SK-N-SH (cell line): Measurements from ENCODE around the gene MARCHF3. TPM values are rescaled to one million over a fixed set of nuclear protein-coding genes. Genes with fewer than 3 reads are reported as not detected.

Source experiments
- CTCF ChIA-PET: fragments of 300-600, 350-600 bp; formaldehyde crosslinking; extraction: SDS; loops from one replicate; lab custom pipeline; 2021; lab: Yijun Ruan, JAX
- POLR2A ChIA-PET: fragments of 350-600 bp; sonication (Branson Sonifier 250); formaldehyde crosslinking; extraction: SDS; loops from one replicate; lab custom pipeline; 2020; ENCODE audit warnings: antibody characterized with exemption, inconsistent platforms; lab: Yijun Ruan, JAX
- DNase-seq: peaks from one replicate; pipeline ENCODE4 v3.0.0; 2012
- H2AFZ ChIP-seq: fragments of 200-600 bp; sonication (generic); 2 replicates; pipeline ENCODE4 v1.8.1; 2016; ENCODE audit warnings: antibody characterized with exemption, mild to moderate bottlenecking, low read depth
- H3F3A ChIP-seq: fragments of 200-600 bp; sonication (generic); replicated peaks from 2 replicates; pipeline ENCODE3; 2016; ENCODE audit warnings: antibody characterized with exemption, mild to moderate bottlenecking; ENCODE audit not compliant: insufficient read depth
- H3K27ac ChIP-seq, 2 experiments: fragments of 200-500 bp in 1 of 2; fragments of 200-600 bp in 1 of 2; sonication (Bioruptor generic) in 1 of 2; sonication (generic), shearing (Covaris generic) in 1 of 2; 2 replicates each; pipeline versions ENCODE4 v1.5.1 to v1.6.1; 2014 to 2016; ENCODE audit warnings: low read depth in 2 of 2, inconsistent platforms in 1 of 2, low read length in 1 of 2, mild to moderate bottlenecking in 1 of 2, mixed read lengths in 1 of 2
- H3K27me3 ChIP-seq: fragments of 200-600 bp; sonication (generic), shearing (Covaris generic); 2 replicates; pipeline ENCODE4 v1.6.1; 2016; ENCODE audit warnings: mixed run types; ENCODE audit not compliant: insufficient read depth
- H3K36me3 ChIP-seq, 2 experiments: fragments of 200-500 bp in 1 of 2; fragments of 200-600 bp in 1 of 2; sonication (Bioruptor generic) in 1 of 2; sonication (generic) in 1 of 2; replicated peaks in 1 of 2; 2 replicates each; pipeline versions ENCODE3 to v1.5.1; 2014 to 2016; ENCODE audit warnings: low read length in 1 of 2, mild to moderate bottlenecking in 1 of 2; ENCODE audit not compliant: insufficient read depth in 2 of 2, control insufficient read depth in 1 of 2
- H3K4me1 ChIP-seq, 2 experiments: fragments of 200-500 bp in 1 of 2; fragments of 200-600 bp in 1 of 2; sonication (Bioruptor generic) in 1 of 2; sonication (generic), shearing (Covaris generic) in 1 of 2; 2 replicates each; pipeline versions ENCODE4 v1.5.1 to v1.6.1; 2014 to 2016; ENCODE audit warnings: low read depth in 1 of 2, low read length in 1 of 2, mixed run types in 1 of 2; ENCODE audit not compliant: insufficient read depth in 2 of 2, control insufficient read depth in 1 of 2
- H3K4me2 ChIP-seq: fragments of 200-600 bp; sonication (generic), shearing (Covaris generic); 2 replicates; pipeline ENCODE4 v1.6.1; 2017; ENCODE audit warnings: mixed run types
- H3K4me3 ChIP-seq, 2 experiments: fragments of 200-500 bp in 1 of 2; fragments of 200-600 bp in 1 of 2; sonication (Bioruptor generic) in 1 of 2; sonication (generic), shearing (Covaris generic) in 1 of 2; 2 replicates each; pipeline versions ENCODE4 v1.5.1 to v1.8.1; 2014 to 2016; ENCODE audit warnings: low read depth in 2 of 2, inconsistent platforms in 1 of 2, low read length in 1 of 2, mild to moderate bottlenecking in 1 of 2, mixed read lengths in 1 of 2, moderate library complexity in 1 of 2
- H3K79me2 ChIP-seq: fragments of 200-600 bp; sonication (generic); 2 replicates; pipeline ENCODE4 v1.8.1; 2017; ENCODE audit warnings: mild to moderate bottlenecking; ENCODE audit not compliant: insufficient read depth
- H3K9ac ChIP-seq: fragments of 200-600 bp; sonication (generic); 2 replicates; pipeline ENCODE4 v1.6.1; 2017; ENCODE audit warnings: mixed run types
- H3K9me2 ChIP-seq: fragments of 200-600 bp; sonication (generic); 2 replicates; pipeline ENCODE4 v1.6.1; 2017; ENCODE audit warnings: mixed run types
- H3K9me3 ChIP-seq: fragments of 200-600 bp; sonication (generic); 2 replicates; pipeline ENCODE4 v1.6.1; 2017; ENCODE audit warnings: mixed run types, mild to moderate bottlenecking, moderate library complexity
- H4K20me1 ChIP-seq: fragments of 200-600 bp; sonication (generic); 2 replicates; pipeline ENCODE4 v1.6.1; 2017; ENCODE audit warnings: mild to moderate bottlenecking, mixed run types; ENCODE audit not compliant: insufficient read depth
- CTCF ChIP-seq: fragments of 200-600 bp; sonication (generic); IDR thresholded peaks from 2 replicates; pipeline ENCODE4 v1.6.1; 2017; ENCODE audit warnings: antibody characterized with exemption, mild to moderate bottlenecking, moderate library complexity
- ELF1 ChIP-seq: IDR thresholded peaks from 2 replicates; pipeline ENCODE4 v1.4.0; 2012
- EZH2phosphoT487 ChIP-seq: fragments of 200-600 bp; sonication (generic); IDR thresholded peaks from 2 replicates; pipeline ENCODE4 v1.6.1; 2017; ENCODE audit warnings: low read depth, mixed run types, mild to moderate bottlenecking, antibody characterized with exemption, moderate library complexity, borderline replicate concordance
- FOXJ3 ChIP-seq: sonication (generic); formaldehyde crosslinking; IDR thresholded peaks from 2 replicates; pipeline ENCODE4 v1.5.1; 2020; ENCODE audit warnings: mild to moderate bottlenecking, missing genetic modification reagents
- FOXM1 ChIP-seq: IDR thresholded peaks from 2 replicates; pipeline ENCODE4 v1.4.0; 2012; ENCODE audit warnings: low read depth, mild to moderate bottlenecking
- GABPA ChIP-seq: IDR thresholded peaks from 2 replicates; pipeline ENCODE4 v1.4.0; 2012; ENCODE audit warnings: low read depth, mild to moderate bottlenecking
- JUND ChIP-seq: IDR thresholded peaks from 2 replicates; pipeline ENCODE4 v1.4.0; 2012
- MAX ChIP-seq: IDR thresholded peaks from 2 replicates; pipeline ENCODE4 v1.4.0; 2012; ENCODE audit warnings: low read depth
- POLR2AphosphoS5 ChIP-seq: IDR thresholded peaks from 2 replicates; pipeline ENCODE4 v1.6.1; 2012; ENCODE audit warnings: low read depth, low read length
- RAD21 ChIP-seq: IDR thresholded peaks from 2 replicates; pipeline ENCODE4 v1.6.1; 2012; ENCODE audit warnings: mild to moderate bottlenecking, low read length
- SIN3A ChIP-seq: IDR thresholded peaks from 2 replicates; pipeline ENCODE4 v1.6.1; 2012; ENCODE audit warnings: low read depth, mild to moderate bottlenecking, low read length, moderate library complexity, borderline replicate concordance
- SMC3 ChIP-seq: IDR thresholded peaks from 2 replicates; pipeline ENCODE4 v1.6.1; 2012; ENCODE audit warnings: low read depth, low read length, improper control_type of control experiment
- TAF1 ChIP-seq: IDR thresholded peaks from 2 replicates; pipeline ENCODE4 v1.6.1; 2012; ENCODE audit warnings: low read depth, mild to moderate bottlenecking, low read length, moderate library complexity, borderline replicate concordance
- TCF12 ChIP-seq: IDR thresholded peaks from 2 replicates; pipeline ENCODE4 v1.4.0; 2012
- TEAD4 ChIP-seq: IDR thresholded peaks from 2 replicates; pipeline ENCODE4 v1.4.0; 2012; ENCODE audit warnings: mild to moderate bottlenecking, borderline replicate concordance; ENCODE audit not compliant: insufficient read depth
- YY1 ChIP-seq: IDR thresholded peaks from 2 replicates; pipeline ENCODE4 v1.4.0; 2012; ENCODE audit warnings: low read depth, mild to moderate bottlenecking
- ZBTB33 ChIP-seq: IDR thresholded peaks from 2 replicates; pipeline ENCODE4 v1.4.0; 2012; ENCODE audit warnings: low read depth, borderline replicate concordance
- WGBS: methylation state at CpG from one replicate; pipeline ENCODE4 v1.1.6; 2017; ENCODE audit warnings: low lambda C conversion rate; 5-methylcytosine and 5-hydroxymethylcytosine counted together
- polyA plus RNA-seq, 3 experiments: library from polyadenylated mRNA; depleted of rRNA; stranded (reverse); fragments of >200 nt; gene quantifications; 2 replicates each; pipeline ENCODE4 v1.2.3, GENCODE V29; 2012

The MARCHF3 gene
- polyA plus RNA-seq, 1 of the 3 experiments (the other 2 are of a cell fraction), result 21.5 TPM

GRCh38 chr5:126852841-126853271 is 177.5 kb downstream of the MARCHF3 start:
- no peak overlapping the region for H3K4me3 ChIP-seq
- DNase-seq, result no peak
- H3K36me3 ChIP-seq, result no peaks in the 10 kb centered on the region
- no peaks in the 10 kb centered on the region for H4K20me1 ChIP-seq
- no peak for TF ChIP-seq FOXM1
- no peak for TF ChIP-seq EZH2phosphoT487
- TF ChIP-seq MAX, result no peak
- TF ChIP-seq ZBTB33, result no peak
- TF ChIP-seq POLR2AphosphoS5, result no peak
- TF ChIP-seq ELF1, result no peak
- TF ChIP-seq RAD21, result no peak
- TF ChIP-seq SMC3, result no peak
- no peak for TF ChIP-seq GABPA
- no peak for TF ChIP-seq YY1
- no peak for TF ChIP-seq TAF1
- no peak for TF ChIP-seq SIN3A
- no peaks in the 10 kb centered on the region for H3K27me3 ChIP-seq
- H3F3A ChIP-seq, result no peaks in the 10 kb centered on the region
- no peak overlapping the region for H3K4me2 ChIP-seq
- no peak overlapping the region for H3K27ac ChIP-seq
- no peaks in the 10 kb centered on the region for H3K9me2 ChIP-seq
- H3K4me1 ChIP-seq, result peaks cover 0 to 10% of the 10 kb centered on the region in 2 experiments; a peak in 1 of 4 replicates
- H3K9me3 ChIP-seq, result no peaks in the 10 kb centered on the region
- H3K79me2 ChIP-seq, result no peaks in the 10 kb centered on the region
- ChIA-PET POLR2A (no interaction called here), CTCF (no interaction called here)
- no peak overlapping the region for H3K9ac ChIP-seq
- H2AFZ ChIP-seq, result no peak overlapping the region
- 92% methylated on average over 7 of the region's 7 CpGs for WGBS

- no peaks in the 10 kb centered on the region for H3K27me3 ChIP-seq
- no peak overlapping the region for H3K4me2 ChIP-seq
- H3K27ac ChIP-seq, result no peak overlapping the region
- no peak overlapping the region for H3K4me3 ChIP-seq
- peaks cover 0 to 12% of the 10 kb centered on the region in 2 experiments; a peak in 1 of 4 replicates for H3K4me1 ChIP-seq
- H3K79me2 ChIP-seq, result no peaks in the 10 kb centered on the region
- H4K20me1 ChIP-seq, result no peaks in the 10 kb centered on the region
- H3K9me2 ChIP-seq, result no peaks in the 10 kb centered on the region
- H3K9me3 ChIP-seq, result no peaks in the 10 kb centered on the region
- no peaks in the 10 kb centered on the region for H3F3A ChIP-seq
- DNase-seq, result no peak
- H2AFZ ChIP-seq, result no peak overlapping the region
- no peak overlapping the region for H3K9ac ChIP-seq
- TF ChIP-seq FOXJ3 (CRISPR knock-in tag) (no peak), CTCF (no peak), JUND (no peak), RAD21 (no peak), POLR2AphosphoS5 (no peak), TCF12 (no peak), SIN3A (no peak), TEAD4 (no peak)
- TF ChIP-seq, all 33 proteins: peak for 0
- CTCF ChIA-PET, result no interaction called here
- POLR2A ChIA-PET, result no interaction called here
- WGBS, result 98% methylated on average over 4 of the region's 4 CpGs
- no peaks in the 10 kb centered on the region for H3K36me3 ChIP-seq
Observed at GRCh38 chr5:126852091-126852571, 178.2 kb downstream of the MARCHF3 start.
